Astrocyte (in vitro differentiated cells and primary cell): ENCODE results near the gene WNT5B. TPM values are rescaled to one million over a fixed set of nuclear protein-coding genes. Genes with fewer than 3 reads are reported as not detected.

ENCODE experiments used
- DNase-seq: peaks from one replicate; pipeline ENCODE4 v3.0.0-alpha.2; 2010; ENCODE audit warnings: low read depth
- FAIRE-seq: peaks from 2 replicates; lab custom pipeline; 2011; peaks lifted over from hg19 to GRCh38; lab: Jason Lieb, UNC
- H2AFZ ChIP-seq: 2 replicates; pipeline ENCODE4 v1.6.0; 2012; ENCODE audit warnings: low read depth, low read length, inconsistent platforms
- H3K27ac ChIP-seq: 2 replicates; pipeline ENCODE4 v1.5.1; 2011; ENCODE audit warnings: low read depth, low read length, inconsistent platforms
- H3K27me3 ChIP-seq: 2 replicates; pipeline ENCODE4 v1.6.0; 2011; ENCODE audit warnings: low read length, inconsistent platforms; ENCODE audit not compliant: insufficient read depth
- H3K36me3 ChIP-seq: 2 replicates; pipeline ENCODE4 v1.5.1; 2011; ENCODE audit warnings: low read length, inconsistent platforms; ENCODE audit not compliant: insufficient read depth
- H3K4me1 ChIP-seq: 2 replicates; pipeline ENCODE4 v1.5.1; 2011; ENCODE audit warnings: low read length, inconsistent platforms; ENCODE audit not compliant: insufficient read depth
- H3K4me2 ChIP-seq: 2 replicates; pipeline ENCODE4 v1.6.0; 2012; ENCODE audit warnings: low read length, inconsistent platforms
- H3K4me3 ChIP-seq: 2 replicates; pipeline ENCODE4 v1.5.1; 2011; ENCODE audit warnings: low read depth, mild to moderate bottlenecking, low read length, inconsistent platforms; ENCODE audit not compliant: insufficient read depth
- H3K79me2 ChIP-seq: 2 replicates; pipeline ENCODE4 v1.6.0; 2012; ENCODE audit warnings: mild to moderate bottlenecking, low read length, inconsistent platforms; ENCODE audit not compliant: insufficient read depth
- H3K9ac ChIP-seq: 2 replicates; pipeline ENCODE4 v1.6.0; 2012; ENCODE audit warnings: mild to moderate bottlenecking, low read length, inconsistent platforms
- H3K9me3 ChIP-seq: 2 replicates; pipeline ENCODE4 v1.5.1; 2012; ENCODE audit warnings: low read depth, mild to moderate bottlenecking, low read length, inconsistent platforms; ENCODE audit not compliant: insufficient read depth
- H4K20me1 ChIP-seq: 2 replicates; pipeline ENCODE4 v1.6.0; 2012; ENCODE audit warnings: low read length, inconsistent platforms; ENCODE audit not compliant: insufficient read depth
- H3K27ac Mint-ChIP-seq: one replicate; pipeline ENCODE4 v1.8.0; 2021; ENCODE audit warnings: mild to moderate bottlenecking, mixed read lengths; ENCODE audit not compliant: unreplicated experiment
- H3K27me3 Mint-ChIP-seq: one replicate; pipeline ENCODE4 v1.8.0; 2021; ENCODE audit warnings: low read depth, mixed read lengths; ENCODE audit not compliant: unreplicated experiment
- H3K36me3 Mint-ChIP-seq: one replicate; pipeline ENCODE4 v1.8.0; 2021; ENCODE audit warnings: low read depth, mixed read lengths; ENCODE audit not compliant: unreplicated experiment
- H3K4me1 Mint-ChIP-seq: one replicate; pipeline ENCODE4 v1.8.0; 2021; ENCODE audit warnings: low read depth, mixed read lengths; ENCODE audit not compliant: unreplicated experiment
- H3K4me3 Mint-ChIP-seq: one replicate; pipeline ENCODE4 v1.8.0; 2021; ENCODE audit warnings: mild to moderate bottlenecking, moderate library complexity, mixed read lengths; ENCODE audit not compliant: unreplicated experiment
- H3K9me3 Mint-ChIP-seq: one replicate; pipeline ENCODE4 v1.8.0; 2021; ENCODE audit warnings: mild to moderate bottlenecking, mixed read lengths; ENCODE audit not compliant: unreplicated experiment
- EZH2 ChIP-seq: IDR thresholded peaks from 2 replicates; pipeline ENCODE4 v1.6.1; 2012; ENCODE audit warnings: mild to moderate bottlenecking, low read length, inconsistent platforms; ENCODE audit not compliant: insufficient read depth
- total RNA-seq: library from RNA; stranded (reverse); gene quantifications from 2 replicates; pipeline ENCODE4 v1.2.1, GENCODE V29; 2021
- TF ChIP-seq, protein P1 (sequence below): IDR thresholded peaks from 2 replicates; pipeline ENCODE4 v1.5.1; 2011; ENCODE audit warnings: low read depth, mild to moderate bottlenecking, inconsistent platforms, low read length, moderate library complexity; ENCODE audit not compliant: insufficient read depth

Gene WNT5B
- total RNA-seq, 1 donor from 2014 or later, result 110 TPM

DNA sequence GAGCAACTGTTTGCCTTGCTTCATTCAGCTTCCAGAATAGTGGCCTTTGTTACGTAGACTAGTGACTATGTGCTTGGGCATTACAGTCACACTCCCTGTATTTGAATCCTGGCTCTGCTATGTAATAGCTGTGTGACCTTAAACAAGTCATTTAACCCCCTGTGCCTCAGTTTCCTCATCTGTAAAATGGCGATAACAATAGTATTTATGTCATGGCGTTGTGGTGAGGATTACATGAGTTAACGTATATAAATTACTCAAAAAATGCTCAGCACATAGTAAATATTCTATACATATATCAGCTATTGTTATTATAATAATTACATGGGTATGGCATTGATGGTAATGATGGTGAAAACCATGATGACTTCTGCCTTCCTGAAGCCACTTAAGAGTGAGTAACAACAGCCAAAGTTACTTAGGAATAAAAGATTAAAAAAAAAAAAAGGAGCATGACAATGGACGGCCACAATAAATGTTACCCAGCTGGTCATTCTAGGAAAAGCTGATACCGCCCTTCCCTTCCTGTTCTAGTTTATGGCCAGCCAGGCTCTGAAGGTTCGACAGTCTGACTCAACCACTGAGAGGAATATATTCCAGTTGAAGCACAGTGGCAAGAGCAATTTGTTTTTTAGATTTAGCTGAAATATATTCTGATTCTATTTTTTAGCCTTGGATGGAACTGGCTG lies 51.9 kb downstream of the WNT5B start:
- DNase-seq, result no peak
- no peak for FAIRE-seq
- H3K27me3 Mint-ChIP-seq, result peaks cover 2% of the 10 kb centered on the region

DNA sequence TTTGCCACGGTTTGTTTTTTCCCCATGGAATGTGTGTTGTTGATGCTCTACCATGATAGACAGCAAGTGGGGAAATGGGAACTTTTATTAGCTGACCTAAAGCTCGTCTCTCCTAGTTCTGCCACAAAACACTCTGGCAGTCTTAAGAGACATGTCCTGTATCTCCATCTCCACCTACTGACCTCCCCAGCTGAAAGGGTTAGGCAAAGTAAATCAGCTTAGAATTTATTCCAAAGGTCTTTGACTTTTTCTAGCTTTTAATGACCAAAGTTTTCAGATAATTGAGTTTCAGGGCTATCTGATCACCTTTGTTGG lies 52.4 kb downstream of the WNT5B start:
- H3K9me3 Mint-ChIP-seq, result no peaks in the 10 kb centered on the region
- FAIRE-seq (no peak), DNase-seq (no peak)
- H3K9me3 ChIP-seq, result no peaks in the 10 kb centered on the region
- H3K4me3 Mint-ChIP-seq, result no peak overlapping the region
- TF ChIP-seq, protein P1, sequence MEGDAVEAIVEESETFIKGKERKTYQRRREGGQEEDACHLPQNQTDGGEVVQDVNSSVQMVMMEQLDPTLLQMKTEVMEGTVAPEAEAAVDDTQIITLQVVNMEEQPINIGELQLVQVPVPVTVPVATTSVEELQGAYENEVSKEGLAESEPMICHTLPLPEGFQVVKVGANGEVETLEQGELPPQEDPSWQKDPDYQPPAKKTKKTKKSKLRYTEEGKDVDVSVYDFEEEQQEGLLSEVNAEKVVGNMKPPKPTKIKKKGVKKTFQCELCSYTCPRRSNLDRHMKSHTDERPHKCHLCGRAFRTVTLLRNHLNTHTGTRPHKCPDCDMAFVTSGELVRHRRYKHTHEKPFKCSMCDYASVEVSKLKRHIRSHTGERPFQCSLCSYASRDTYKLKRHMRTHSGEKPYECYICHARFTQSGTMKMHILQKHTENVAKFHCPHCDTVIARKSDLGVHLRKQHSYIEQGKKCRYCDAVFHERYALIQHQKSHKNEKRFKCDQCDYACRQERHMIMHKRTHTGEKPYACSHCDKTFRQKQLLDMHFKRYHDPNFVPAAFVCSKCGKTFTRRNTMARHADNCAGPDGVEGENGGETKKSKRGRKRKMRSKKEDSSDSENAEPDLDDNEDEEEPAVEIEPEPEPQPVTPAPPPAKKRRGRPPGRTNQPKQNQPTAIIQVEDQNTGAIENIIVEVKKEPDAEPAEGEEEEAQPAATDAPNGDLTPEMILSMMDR, result no peak
- no peak for TF ChIP-seq EZH2
- H3K4me2 ChIP-seq, result no peak overlapping the region
- no peaks in the 10 kb centered on the region for H3K27me3 ChIP-seq
- H3K79me2 ChIP-seq, result no peaks in the 10 kb centered on the region
- H3K27ac ChIP-seq, result no peak overlapping the region
- no peak overlapping the region for H3K9ac ChIP-seq
- no peak overlapping the region for H2AFZ ChIP-seq
- no peak overlapping the region for H3K4me3 ChIP-seq
- no peak overlapping the region for H3K27ac Mint-ChIP-seq
- no peaks in the 10 kb centered on the region for H3K36me3 ChIP-seq
- H3K4me1 ChIP-seq, result no peaks in the 10 kb centered on the region
- peaks cover 2% of the 10 kb centered on the region for H3K27me3 Mint-ChIP-seq
- no peaks in the 10 kb centered on the region for H3K36me3 Mint-ChIP-seq
- no peaks in the 10 kb centered on the region for H4K20me1 ChIP-seq
- H3K4me1 Mint-ChIP-seq, result no peaks in the 10 kb centered on the region

More for the DNA sequence above, 51.9 kb downstream of the WNT5B start:
- Histone ChIP-seq H3K4me2 (no peak overlapping the region), H3K4me3 (no peak overlapping the region), H4K20me1 (no peaks in the 10 kb centered on the region), H3K36me3 (no peaks in the 10 kb centered on the region), H3K27ac (no peak overlapping the region), H3K9me3 (no peaks in the 10 kb centered on the region), H3K79me2 (no peaks in the 10 kb centered on the region), H3K27me3 (no peaks in the 10 kb centered on the region), H3K4me1 (no peaks in the 10 kb centered on the region), H2AFZ (no peak overlapping the region), H3K9ac (no peak overlapping the region)
- Mint-ChIP-seq H3K4me3 (no peak overlapping the region), H3K9me3 (no peaks in the 10 kb centered on the region), H3K4me1 (no peaks in the 10 kb centered on the region), H3K36me3 (no peaks in the 10 kb centered on the region), H3K27ac (no peak overlapping the region)
- no peak for TF ChIP-seq EZH2
- TF ChIP-seq, protein P1, result no peak

DNA sequence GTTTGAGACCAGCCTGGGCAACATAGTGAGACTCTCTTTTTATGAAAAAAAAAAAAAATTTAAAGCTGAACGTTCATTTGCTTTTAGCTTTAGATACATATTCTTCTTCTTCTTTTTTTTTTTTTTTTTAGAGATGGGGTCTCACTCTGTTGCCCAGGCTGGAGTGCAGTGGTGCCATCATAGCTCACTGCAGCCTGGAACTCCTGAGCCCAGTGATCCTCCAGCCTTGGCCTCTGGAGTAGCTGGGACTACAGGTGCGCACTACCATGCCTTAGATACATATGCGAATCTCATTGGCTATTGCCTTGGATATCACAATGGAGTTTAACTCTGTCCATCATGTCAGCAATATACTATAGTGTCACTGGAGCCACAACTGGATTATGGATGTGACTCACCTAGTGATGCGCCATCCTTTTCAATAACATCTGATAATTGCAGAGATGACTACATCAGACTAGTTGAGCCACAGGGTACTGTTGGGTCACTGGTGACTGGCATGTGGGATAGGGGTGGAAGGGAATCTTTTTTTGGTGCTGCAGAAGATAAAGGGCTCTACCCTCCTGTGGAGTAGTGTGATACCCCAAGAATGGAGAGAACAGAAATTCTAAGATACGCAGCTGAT lies 59.2 kb downstream of the WNT5B start:
- Histone ChIP-seq H4K20me1 (peaks cover 19% of the 10 kb centered on the region), H3K4me2 (no peak overlapping the region), H3K9me3 (no peaks in the 10 kb centered on the region), H2AFZ (no peak overlapping the region), H3K4me1 (peaks cover 5% of the 10 kb centered on the region), H3K27ac (no peak overlapping the region), H3K36me3 (no peaks in the 10 kb centered on the region), H3K27me3 (no peaks in the 10 kb centered on the region), H3K79me2 (peaks cover 22% of the 10 kb centered on the region), H3K4me3 (no peak overlapping the region), H3K9ac (no peak overlapping the region)
- H3K27me3 Mint-ChIP-seq, result no peaks in the 10 kb centered on the region
- H3K4me3 Mint-ChIP-seq, result no peak overlapping the region
- no peaks in the 10 kb centered on the region for H3K9me3 Mint-ChIP-seq
- no peak for FAIRE-seq
- H3K4me1 Mint-ChIP-seq, result peaks cover 8% of the 10 kb centered on the region
- TF ChIP-seq, protein P1, result no peak
- TF ChIP-seq EZH2, result no peak
- no peak overlapping the region for H3K27ac Mint-ChIP-seq
- H3K36me3 Mint-ChIP-seq, result no peaks in the 10 kb centered on the region
- no peak for DNase-seq
